Subcutaneous adipose tissue (tissue), 4 donors: ENCODE results near the gene CDPF1. TPM values are rescaled to one million over a fixed set of nuclear protein-coding genes. Genes with fewer than 3 reads are reported as not detected.

ENCODE experiments used
- total RNA-seq, 4 donors: library from RNA; depleted of rRNA; stranded (reverse); fragments of >200 nt; gene quantifications; one replicate each; pipeline ENCODE4 v1.1.0, GENCODE V29; 2016
- TF ChIP-seq, protein P1 (sequence below): fragments of 450-650 bp; IDR thresholded peaks from one replicate; pipeline ENCODE4 v1.5.1; 2016; ENCODE audit warnings: low read depth, mild to moderate bottlenecking, control low read depth, antibody characterized with exemption, moderate library complexity

The CDPF1 gene
- total RNA-seq, 4 donors from 2014 or later: 3.4 to 13.6 (median 9.2) TPM

DNA sequence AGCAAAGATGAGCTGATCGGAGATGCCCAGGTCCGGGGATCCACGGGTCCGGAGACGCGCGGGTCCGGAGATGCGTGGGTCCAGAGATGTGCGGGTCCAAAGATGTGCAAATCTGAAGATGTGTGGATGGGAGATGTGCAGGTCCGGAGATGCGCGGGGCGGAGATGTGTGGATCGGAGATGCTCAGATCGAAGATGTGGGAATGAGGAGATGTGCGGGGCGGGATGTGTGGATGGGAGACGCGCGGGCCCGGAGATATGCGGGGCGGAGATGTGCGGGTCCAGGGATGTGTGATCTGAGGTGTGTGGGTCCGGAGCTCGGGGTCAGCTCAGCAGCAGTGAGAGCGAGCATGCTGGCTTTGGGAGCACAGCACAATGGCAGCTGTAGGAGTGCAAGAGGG is 35.5 kb downstream of the CDPF1 start:
- TF ChIP-seq, protein P1, sequence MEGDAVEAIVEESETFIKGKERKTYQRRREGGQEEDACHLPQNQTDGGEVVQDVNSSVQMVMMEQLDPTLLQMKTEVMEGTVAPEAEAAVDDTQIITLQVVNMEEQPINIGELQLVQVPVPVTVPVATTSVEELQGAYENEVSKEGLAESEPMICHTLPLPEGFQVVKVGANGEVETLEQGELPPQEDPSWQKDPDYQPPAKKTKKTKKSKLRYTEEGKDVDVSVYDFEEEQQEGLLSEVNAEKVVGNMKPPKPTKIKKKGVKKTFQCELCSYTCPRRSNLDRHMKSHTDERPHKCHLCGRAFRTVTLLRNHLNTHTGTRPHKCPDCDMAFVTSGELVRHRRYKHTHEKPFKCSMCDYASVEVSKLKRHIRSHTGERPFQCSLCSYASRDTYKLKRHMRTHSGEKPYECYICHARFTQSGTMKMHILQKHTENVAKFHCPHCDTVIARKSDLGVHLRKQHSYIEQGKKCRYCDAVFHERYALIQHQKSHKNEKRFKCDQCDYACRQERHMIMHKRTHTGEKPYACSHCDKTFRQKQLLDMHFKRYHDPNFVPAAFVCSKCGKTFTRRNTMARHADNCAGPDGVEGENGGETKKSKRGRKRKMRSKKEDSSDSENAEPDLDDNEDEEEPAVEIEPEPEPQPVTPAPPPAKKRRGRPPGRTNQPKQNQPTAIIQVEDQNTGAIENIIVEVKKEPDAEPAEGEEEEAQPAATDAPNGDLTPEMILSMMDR: no peak

DNA sequence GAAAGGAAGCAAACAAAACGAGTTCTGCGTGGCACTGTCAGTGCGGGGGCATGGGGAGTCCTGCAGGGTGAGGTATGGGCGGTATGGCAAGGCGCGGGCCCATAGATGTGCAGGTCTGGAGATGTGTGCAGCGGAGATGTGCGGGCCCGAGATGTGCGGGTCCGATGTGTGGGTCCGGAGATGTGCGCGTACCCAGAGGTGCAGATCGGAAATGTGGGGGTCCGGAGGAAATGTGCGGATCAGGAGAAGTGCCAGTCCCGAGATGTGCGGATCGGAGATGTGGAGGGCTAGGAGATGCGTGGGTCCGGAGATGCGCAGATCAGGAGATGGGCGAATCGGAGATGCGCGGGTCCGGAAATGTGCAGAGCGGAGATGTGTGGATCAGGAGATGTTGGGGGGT is 35.9 kb downstream of the CDPF1 start:
- TF ChIP-seq, protein P1: no peak

DNA sequence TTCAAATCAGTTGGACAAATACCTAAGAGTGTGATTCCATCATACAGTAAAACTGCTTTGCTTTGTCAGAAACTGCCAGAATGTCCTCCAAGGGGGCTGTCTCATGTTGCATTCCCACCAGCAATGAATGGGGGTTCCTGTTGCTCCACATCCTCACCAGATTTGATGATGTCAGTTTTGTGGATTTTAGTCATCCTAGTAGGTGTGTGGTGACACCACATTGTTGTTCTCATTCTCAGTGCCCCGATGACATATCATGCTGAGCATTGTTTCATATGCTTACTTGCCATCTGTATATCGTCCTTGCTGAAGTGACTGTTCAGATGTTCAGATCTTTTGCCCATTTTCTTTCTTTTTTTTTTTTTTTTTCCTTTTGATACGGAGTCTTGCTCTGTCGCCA is 37.0 kb downstream of the CDPF1 start:
- TF ChIP-seq, protein P1: no peak

DNA sequence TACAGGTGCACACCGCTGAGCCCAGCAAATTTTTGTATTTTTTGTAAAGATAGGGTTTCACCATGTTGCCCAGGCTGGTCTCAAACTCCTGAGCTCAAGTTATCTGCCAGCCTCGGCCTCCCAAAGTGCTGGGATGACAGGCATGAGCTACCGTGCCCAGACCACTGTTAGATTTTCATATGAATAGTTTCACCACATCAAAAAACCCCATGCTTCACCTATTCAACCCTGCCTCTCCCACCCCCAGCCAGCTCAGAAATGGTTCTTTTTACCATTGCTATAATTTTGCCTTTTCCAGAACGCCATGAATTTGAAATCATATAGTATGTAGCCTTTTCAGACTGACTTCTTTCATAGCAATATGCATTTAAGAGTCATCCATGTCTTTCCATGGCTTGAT is 37.9 kb downstream of the CDPF1 start:
- TF ChIP-seq, protein P1: no peak

DNA sequence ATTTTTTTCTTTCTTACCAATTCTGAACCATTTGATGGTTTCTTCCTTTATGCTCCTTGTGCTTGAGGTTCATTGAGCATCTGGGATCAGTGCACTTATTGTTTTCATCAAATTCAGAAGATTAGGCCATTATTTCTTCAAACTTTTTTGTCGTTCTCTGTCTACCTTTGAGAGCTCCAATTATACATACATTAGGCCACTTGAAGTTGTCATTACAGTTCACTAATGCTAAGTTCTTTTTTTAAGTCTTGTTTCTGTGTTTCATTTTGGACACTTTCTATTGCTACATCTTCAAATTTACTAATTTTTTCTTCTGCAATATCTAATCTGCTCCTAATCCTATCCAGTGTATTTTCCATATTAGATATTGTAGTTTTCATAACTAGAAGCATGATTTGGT is 40.8 kb downstream of the CDPF1 start:
- TF ChIP-seq, protein P1: no peak

DNA sequence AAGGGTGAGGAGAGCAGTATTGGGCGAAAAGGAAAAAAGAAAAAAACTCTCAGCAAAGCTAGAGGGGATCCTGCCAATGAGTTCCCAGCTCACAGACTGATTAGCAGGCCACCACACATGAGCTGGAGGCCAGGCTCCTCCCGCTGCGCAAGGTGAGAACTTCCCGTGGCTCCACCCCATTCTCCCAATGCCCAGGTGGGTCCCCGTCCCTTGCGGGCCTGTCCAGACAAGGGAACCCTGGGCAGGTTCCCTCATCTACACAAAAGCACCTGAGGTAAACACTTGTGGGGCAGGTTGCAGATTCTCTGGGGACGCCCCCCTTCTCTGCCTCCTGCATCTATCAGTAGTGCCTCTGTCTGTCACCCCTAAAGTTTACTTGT is 46.5 kb downstream of the CDPF1 start:
- TF ChIP-seq, protein P1: no peak

DNA sequence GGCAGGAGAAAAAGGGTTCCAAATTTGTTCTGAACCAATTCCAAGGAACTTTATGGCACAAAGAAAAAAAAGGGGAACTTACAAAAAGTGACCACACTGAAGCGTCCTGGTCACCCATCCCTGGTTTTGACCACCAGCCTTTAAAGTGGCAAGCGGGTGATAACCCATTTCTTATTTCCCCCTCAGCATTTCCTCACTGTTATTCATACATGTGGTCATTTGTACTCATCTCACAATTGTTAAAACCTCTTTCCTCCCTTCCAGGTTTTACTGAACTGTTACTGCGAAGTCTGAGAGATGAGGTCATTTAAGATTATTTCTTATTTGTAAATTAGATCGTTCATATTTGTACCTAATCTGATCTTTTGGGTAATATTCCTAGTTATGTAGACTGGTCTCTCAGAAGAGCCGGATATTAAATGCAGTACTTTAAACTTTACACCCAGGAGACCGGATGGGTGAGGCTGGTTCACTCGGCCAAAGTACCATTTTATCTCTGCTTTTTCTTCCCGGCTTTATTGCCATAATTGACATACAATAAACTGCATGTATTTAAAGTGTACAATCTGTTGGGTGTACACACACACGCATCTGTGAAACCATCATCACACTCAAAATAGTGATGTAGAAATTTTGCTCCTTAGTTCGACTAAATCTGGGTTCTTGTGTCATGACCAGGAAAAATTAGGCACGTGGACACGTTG is 47.0 kb downstream of the CDPF1 start:
- TF ChIP-seq, protein P1: no peak
